Endothelial cell of hepatic sinusoid (primary cell): ENCODE data around the gene TBC1D4.

Experiments used
- in situ Hi-C: cut with HindIII; loops from 2 replicates; pipeline ENCODE4 v1.10.0; 2017; ENCODE audit warnings: low sequenced_read_pairs

The TBC1D4 gene

GRCh38 chr13:75393839-75394520, 88.0 kb downstream of the TBC1D4 start:
- in situ Hi-C loops = no loop called here

- in situ Hi-C loops = no loop called here
Observed at GRCh38 chr13:75391432-75392100, 90.4 kb downstream of the TBC1D4 start.

- in situ Hi-C loops = no loop called here
Observed at GRCh38 chr13:75390229-75390628, 91.7 kb downstream of the TBC1D4 start.

- in situ Hi-C loops = no loop called here
Observed at GRCh38 chr13:75385708-75386083, 96.3 kb downstream of the TBC1D4 start.

- in situ Hi-C loops = no loop called here
Observed at GRCh38 chr13:75384879-75385707, 96.9 kb downstream of the TBC1D4 start.

GRCh38 chr13:75383064-75383715, 98.8 kb downstream of the TBC1D4 start:
- in situ Hi-C loops = no loop called here

GRCh38 chr13:75378301-75378700, 103.7 kb downstream of the TBC1D4 start:
- in situ Hi-C loops = no loop called here

GRCh38 chr13:75376792-75377402, 105.1 kb downstream of the TBC1D4 start:
- in situ Hi-C loops = no loop called here

GRCh38 chr13:75375329-75375728, 106.6 kb downstream of the TBC1D4 start:
- in situ Hi-C loops = no loop called here

GRCh38 chr13:75373988-75374387, 108.0 kb downstream of the TBC1D4 start:
- in situ Hi-C loops = no loop called here

GRCh38 chr13:75372923-75373841, 108.8 kb downstream of the TBC1D4 start:
- in situ Hi-C loops = no loop called here

GRCh38 chr13:75372517-75372916, 109.5 kb downstream of the TBC1D4 start:
- in situ Hi-C loops = no loop called here

GRCh38 chr13:75371203-75371602, 110.8 kb downstream of the TBC1D4 start:
- in situ Hi-C loops = no loop called here

- in situ Hi-C loops = no loop called here
Observed at GRCh38 chr13:75370774-75371173, 111.2 kb downstream of the TBC1D4 start.

GRCh38 chr13:75369981-75370380, 112.0 kb downstream of the TBC1D4 start:
- in situ Hi-C loops = no loop called here

GRCh38 chr13:75368167-75368566, 113.8 kb downstream of the TBC1D4 start:
- in situ Hi-C loops = no loop called here

GRCh38 chr13:75366380-75367280, 115.3 kb downstream of the TBC1D4 start:
- in situ Hi-C loops = no loop called here

GRCh38 chr13:75365724-75366173, 116.2 kb downstream of the TBC1D4 start:
- in situ Hi-C loops = no loop called here
